Large intestine (tissue), 12 donors: ENCODE results near the gene ACCSL. TPM values are rescaled to one million over a fixed set of nuclear protein-coding genes. Genes with fewer than 3 reads are reported as not detected.

Experiments used
- DNase-seq, 2 donors: peaks; one replicate each; pipeline versions ENCODE4 v3.0.0 to v3.0.0-alpha.2; 2013
- H3K27ac ChIP-seq: one replicate; pipeline ENCODE4 v1.5.1; 2013; ENCODE audit warnings: low read length
- H3K27me3 ChIP-seq: 2 replicates; pipeline ENCODE4 v1.6.1; 2013; ENCODE audit warnings: low read length; ENCODE audit not compliant: control insufficient read depth, insufficient read depth
- H3K36me3 ChIP-seq: 2 replicates; pipeline ENCODE4 v1.6.1; 2013; ENCODE audit warnings: low read length; ENCODE audit not compliant: control insufficient read depth, insufficient read depth
- H3K4me1 ChIP-seq: one replicate; pipeline ENCODE4 v1.6.1; 2013; ENCODE audit warnings: low read length; ENCODE audit not compliant: control insufficient read depth, insufficient read depth
- H3K4me3 ChIP-seq: one replicate; pipeline ENCODE4 v1.5.1; 2013; ENCODE audit warnings: low read length
- H3K9me3 ChIP-seq: one replicate; pipeline ENCODE4 v1.6.1; 2013; ENCODE audit warnings: mild to moderate bottlenecking, low read depth, low read length, moderate library complexity; ENCODE audit not compliant: control insufficient read depth
- WGBS: methylation state at CpG from one replicate; pipeline ENCODE4 v1.1.5; 2013; ENCODE audit warnings: low lambda C conversion rate; ENCODE audit not compliant: insufficient coverage; 5-methylcytosine and 5-hydroxymethylcytosine counted together
- long read RNA-seq, 11 donors: transcript quantifications; one replicate each; lab custom pipeline, GENCODE V29; 2026
- polyA plus RNA-seq: library from polyadenylated mRNA; unstranded; fragments of 120-200 nt; gene quantifications from one replicate; pipeline ENCODE4 v1.2.1, GENCODE V29; 2013

Gene ACCSL
- polyA plus RNA-seq, result 0.03 TPM
- long read RNA-seq, donor 1, result 0 reads
- long read RNA-seq, donor 2, result 0 reads
- long read RNA-seq, donor 3, result 0 reads
- long read RNA-seq, donor 4, result 0 reads
- long read RNA-seq, donor 5, result 0 reads
- long read RNA-seq, donor 6, result 0 reads
- long read RNA-seq, donor 7, result 0 reads
- long read RNA-seq, donor 8, result 0 reads
- long read RNA-seq, donor 9, result 0 reads
- long read RNA-seq, donor 10, result 0 reads
- long read RNA-seq, donor 11, result 0 reads

DNA sequence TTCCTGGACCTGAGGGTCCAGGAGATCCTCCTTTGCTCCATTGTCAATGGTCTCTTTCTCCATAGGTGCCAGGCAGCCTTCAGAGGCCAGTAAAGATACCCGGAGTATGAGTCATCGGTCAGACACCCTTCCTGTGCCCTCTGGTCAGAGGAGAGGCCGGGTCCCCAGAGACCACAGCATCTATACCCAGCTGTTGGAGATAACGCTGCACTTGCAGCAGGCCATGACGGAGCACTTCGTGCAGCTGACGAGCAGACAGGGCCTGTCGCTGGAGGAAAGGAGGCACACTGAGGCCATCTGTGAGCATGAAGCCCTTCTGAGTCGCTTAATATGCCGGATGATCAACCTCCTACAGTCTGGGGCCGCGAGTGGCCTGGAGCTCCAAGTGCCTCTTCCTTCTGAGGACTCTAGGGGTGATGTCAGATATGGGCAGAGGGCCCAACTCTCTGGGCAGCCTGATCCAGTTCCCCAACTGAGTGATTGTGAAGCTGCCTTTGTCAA is at the start of gene ACCSL:
Gene ACCSL (plus strand): TSS at position 51 of the 501 bp plus-strand sequence. CDS start 56 bp downstream, at position 107.
- Histone ChIP-seq H3K9me3 (no peaks in the 10 kb centered on the region), H3K27me3 (peaks cover 3% of the 10 kb centered on the region), H3K27ac (no peak within 1 kb of the TSS), H3K36me3 (no peaks in the 10 kb centered on the region), H3K4me3 (no peak within 1 kb of the TSS), H3K4me1 (no peaks in the 10 kb centered on the region)
- no CpG with 5 or more reads among the region's 12 CpGs for WGBS
- no peak for DNase-seq

DNA sequence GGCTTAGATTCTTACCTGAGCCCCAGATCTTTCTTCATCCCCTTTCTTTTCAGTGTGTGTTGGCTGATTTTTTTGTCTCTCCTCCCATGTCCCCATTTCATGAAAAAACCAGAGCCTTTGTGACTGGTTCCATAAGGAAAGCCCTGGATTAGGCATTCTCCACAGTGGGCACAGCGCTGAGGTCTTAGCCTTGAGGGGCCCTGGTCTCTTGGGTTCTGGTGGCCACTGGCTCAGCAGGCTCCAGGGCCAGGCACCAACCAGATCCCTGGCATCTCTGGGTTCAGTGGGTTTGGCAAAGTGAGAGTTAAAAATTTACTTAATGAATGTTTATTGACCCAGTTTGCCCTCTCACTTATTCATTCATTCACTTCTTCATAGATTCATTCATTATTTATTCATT is 49.5 kb upstream of the ACCSL start:
- H3K4me3 ChIP-seq, result no peak overlapping the region
- no peaks in the 10 kb centered on the region for H3K9me3 ChIP-seq
- H3K4me1 ChIP-seq, result no peaks in the 10 kb centered on the region
- H3K36me3 ChIP-seq, result no peaks in the 10 kb centered on the region
- no CpG with 5 or more reads among the region's 1 CpG for WGBS
- no peak overlapping the region for H3K27ac ChIP-seq
- H3K27me3 ChIP-seq, result no peaks in the 10 kb centered on the region
- DNase-seq, result no peak

DNA sequence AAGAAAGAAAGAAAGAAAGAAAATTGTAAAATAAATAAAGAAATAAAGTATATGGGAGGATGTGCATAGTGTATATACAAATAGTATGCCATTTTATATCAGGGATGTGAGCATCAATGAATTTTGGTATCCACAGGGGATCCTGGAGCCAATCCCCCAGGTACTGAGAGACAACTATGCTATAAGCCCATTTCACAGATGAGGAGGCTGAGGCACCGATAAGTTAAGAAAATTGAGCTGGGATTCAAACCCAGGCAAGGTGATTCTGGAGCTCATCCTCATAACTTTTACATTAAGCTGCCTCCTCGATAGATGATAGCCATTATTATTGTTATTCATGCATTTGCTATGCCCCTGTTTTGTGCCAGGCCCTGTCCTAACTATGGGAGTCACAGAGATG is 47.0 kb upstream of the ACCSL start:
- H3K27me3 ChIP-seq, result no peaks in the 10 kb centered on the region
- no CpG with 5 or more reads among the region's 2 CpGs for WGBS

DNA sequence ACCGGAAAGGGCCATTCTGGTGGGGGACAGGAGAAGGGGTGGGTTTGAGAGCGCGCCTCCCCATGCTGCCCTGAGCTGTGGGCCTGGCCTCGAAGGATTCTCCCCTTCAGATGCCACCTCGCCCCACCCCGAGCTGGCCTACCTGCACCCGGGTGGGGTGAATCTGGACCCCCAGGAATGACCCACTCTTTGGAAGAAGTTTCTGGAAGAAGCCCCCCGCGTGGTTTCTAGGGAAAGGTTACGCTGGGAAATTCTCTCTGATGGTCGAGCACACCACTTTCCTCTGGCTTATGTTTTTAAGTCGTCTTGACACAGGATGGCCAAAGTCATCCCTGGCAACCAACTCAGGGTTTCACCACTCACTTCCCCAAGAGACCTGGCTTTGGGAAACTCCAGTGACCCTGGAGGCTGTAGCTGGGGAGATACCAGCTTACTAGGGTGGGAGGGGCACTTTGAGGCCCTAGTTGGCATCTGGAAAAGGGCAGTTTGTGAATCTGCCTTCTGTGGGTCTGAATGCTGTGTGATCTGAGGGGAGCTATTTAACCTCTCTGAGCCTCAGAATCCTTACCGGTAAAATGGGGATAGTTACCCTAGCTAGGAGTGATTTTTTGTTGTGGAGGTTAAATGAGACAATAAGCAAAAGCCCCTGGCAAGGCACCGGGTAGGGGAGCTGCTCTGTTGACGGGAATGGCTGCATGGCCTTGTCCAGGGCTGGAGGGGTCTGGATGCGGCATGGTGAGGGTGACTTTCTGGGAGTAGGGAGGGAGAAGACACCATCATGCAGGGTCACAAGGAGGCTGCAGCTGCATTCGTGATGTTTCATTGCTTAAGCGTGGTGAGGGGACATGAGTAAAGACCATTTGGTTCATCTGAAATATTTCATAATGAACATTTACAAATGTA is 45.3 kb upstream of the ACCSL start:
- H3K27ac ChIP-seq, result no peak overlapping the region
- WGBS, result 83% methylated on average over 2 of the region's 18 CpGs
- no peak for DNase-seq

More for the DNA sequence above, 47.0 kb upstream of the ACCSL start:
- H3K9me3 ChIP-seq, result no peaks in the 10 kb centered on the region
- no peaks in the 10 kb centered on the region for H3K36me3 ChIP-seq
- no peak for DNase-seq
- H3K4me3 ChIP-seq, result no peak overlapping the region
- H3K27ac ChIP-seq, result no peak overlapping the region
- H3K4me1 ChIP-seq, result no peaks in the 10 kb centered on the region

DNA sequence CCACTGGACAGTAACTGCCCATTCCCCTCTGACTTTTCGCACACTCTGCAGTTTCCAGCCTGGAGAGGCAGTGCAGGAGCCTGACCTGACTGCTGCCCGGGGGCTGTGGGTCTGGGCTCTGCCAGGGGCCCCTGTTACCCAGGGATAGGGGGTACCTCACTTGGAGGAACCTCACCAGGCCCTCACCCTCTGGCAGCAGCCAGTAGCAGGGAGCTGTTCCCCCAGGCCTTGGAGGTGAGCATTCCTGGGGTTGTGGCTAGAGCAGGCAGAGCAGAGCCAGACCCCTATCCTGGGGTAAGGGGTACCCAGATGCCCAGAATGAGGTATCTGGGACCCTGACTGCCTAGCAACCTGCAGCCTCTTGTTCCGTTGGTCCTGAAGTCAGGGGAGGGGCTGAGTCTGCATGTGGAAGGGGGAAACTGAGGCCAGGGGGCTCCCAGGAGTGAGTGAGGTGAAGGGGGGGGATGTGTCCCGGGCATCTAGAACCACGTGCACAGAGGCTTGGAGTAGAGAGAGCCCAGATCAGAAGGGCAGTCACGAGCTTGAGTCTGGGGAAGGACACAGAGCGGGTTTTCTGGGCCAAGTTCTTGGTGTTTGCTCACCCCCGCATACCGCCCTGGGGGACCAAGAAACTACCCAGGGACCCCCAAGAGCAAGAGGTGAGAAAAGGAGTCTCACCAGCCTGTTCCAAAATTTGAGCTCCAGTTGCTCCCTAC is 43.9 kb upstream of the ACCSL start:
- Histone ChIP-seq H3K9me3 (no peaks in the 10 kb centered on the region), H3K27ac (no peak overlapping the region), H3K4me1 (peaks cover 2% of the 10 kb centered on the region), H3K4me3 (no peak overlapping the region), H3K36me3 (no peaks in the 10 kb centered on the region), H3K27me3 (no peaks in the 10 kb centered on the region)
- WGBS, result no CpG with 5 or more reads among the region's 9 CpGs
- DNase-seq, result no peak

More for the DNA sequence above, 45.3 kb upstream of the ACCSL start:
- no peaks in the 10 kb centered on the region for H3K27me3 ChIP-seq
- no peaks in the 10 kb centered on the region for H3K9me3 ChIP-seq
- H3K4me1 ChIP-seq, result peaks cover 2% of the 10 kb centered on the region
- H3K36me3 ChIP-seq, result no peaks in the 10 kb centered on the region
- H3K4me3 ChIP-seq, result no peak overlapping the region

DNA sequence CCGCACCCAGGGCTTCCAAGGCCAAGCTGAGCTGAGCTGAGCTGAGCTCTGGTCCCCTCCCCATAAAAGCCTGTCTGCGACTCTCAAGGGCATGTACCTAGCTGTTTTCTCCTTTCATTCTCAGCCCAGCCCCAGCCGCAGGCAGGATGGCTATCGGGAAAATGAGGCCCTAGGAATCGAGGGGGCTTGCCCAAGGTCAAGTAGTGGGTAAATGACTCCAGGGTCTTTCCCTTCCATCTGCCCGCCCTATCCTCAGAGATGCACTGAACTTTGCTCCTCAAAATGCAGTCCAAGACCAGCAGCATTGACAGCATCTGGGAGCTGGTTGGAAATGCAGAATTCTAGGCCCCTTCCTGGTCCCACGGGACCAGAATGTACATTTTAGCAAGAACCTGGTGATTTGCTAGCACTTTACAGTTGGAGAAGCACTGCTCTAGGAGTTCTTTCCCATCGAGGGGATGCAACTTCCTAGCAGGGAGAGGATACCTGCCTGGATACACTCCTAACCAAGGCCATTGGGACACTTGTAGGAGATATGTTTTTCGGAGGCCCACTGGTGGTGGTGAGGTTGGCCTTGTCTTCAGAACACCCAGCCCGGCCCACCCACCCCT is 43.2 kb upstream of the ACCSL start:
- DNase-seq, result no peak

DNA sequence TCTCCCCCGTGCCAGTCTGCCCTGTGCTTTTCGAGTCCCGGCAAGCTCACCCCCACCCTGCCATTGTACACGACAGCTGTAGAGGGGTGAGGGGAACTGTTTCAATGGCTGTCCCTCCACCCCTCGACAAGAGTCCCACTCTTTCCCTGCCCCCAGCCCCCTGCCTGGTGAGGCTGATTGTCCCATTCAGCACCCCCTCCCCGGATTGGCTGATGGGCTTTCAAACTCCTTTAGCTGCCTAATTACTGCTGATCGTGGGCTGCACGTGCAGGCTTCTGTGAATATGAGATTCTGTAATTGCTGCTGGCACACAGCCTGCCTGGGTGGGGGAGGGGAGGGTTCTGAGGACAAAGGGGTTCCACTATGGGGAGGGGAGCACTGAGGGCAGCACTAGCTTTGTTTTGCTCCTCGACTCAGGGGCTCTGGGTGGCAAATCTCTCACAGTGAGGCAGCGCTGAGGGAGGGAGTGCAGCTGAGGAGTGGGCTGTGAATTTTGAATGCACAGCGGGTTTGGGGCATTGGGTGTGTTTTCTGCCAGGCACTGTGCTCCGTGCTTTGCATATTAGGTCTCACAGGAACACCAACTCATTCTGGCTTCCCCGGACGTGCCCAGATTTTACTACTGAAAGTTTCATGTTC is 42.6 kb upstream of the ACCSL start:
- peak in 1 of 2 donors; percentile 23 for DNase-seq
- Histone ChIP-seq H3K27ac (no peak overlapping the region), H3K36me3 (no peaks in the 10 kb centered on the region), H3K27me3 (no peaks in the 10 kb centered on the region), H3K9me3 (no peaks in the 10 kb centered on the region), H3K4me1 (peaks cover 2% of the 10 kb centered on the region), H3K4me3 (no peak overlapping the region)
- no CpG with 5 or more reads among the region's 14 CpGs for WGBS

More for the DNA sequence above, 43.2 kb upstream of the ACCSL start:
- H3K9me3 ChIP-seq, result no peaks in the 10 kb centered on the region
- H3K27me3 ChIP-seq, result no peaks in the 10 kb centered on the region
- no peak overlapping the region for H3K4me3 ChIP-seq
- no CpG with 5 or more reads among the region's 10 CpGs for WGBS
- H3K36me3 ChIP-seq, result no peaks in the 10 kb centered on the region
- H3K4me1 ChIP-seq, result peaks cover 2% of the 10 kb centered on the region
- H3K27ac ChIP-seq, result no peak overlapping the region

DNA sequence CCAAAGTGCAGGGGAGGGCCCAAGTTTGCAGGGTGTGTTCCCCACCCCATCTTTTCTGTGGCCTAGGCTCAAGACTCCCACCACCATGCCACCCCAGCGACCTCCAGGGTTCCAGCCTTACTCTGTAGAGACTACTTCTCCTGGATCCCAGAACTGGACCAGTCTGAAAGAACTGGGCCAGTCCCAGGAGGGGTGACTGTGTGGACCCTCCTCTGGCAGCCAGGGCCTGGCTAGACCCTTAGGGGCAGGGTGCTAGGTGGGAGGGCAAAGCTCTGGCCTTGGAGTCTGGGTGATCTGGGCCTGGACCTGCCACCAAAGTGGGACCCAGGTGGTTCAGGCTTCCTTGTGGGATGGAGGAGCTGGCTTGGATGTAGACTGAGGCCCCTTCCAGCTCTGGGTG is 41.8 kb upstream of the ACCSL start:
- Histone ChIP-seq H3K27ac (no peak overlapping the region), H3K36me3 (no peaks in the 10 kb centered on the region), H3K9me3 (no peaks in the 10 kb centered on the region), H3K27me3 (no peaks in the 10 kb centered on the region), H3K4me1 (peaks cover 2% of the 10 kb centered on the region), H3K4me3 (no peak overlapping the region)
- WGBS, result no CpG with 5 or more reads among the region's 1 CpG
- no peak for DNase-seq

DNA sequence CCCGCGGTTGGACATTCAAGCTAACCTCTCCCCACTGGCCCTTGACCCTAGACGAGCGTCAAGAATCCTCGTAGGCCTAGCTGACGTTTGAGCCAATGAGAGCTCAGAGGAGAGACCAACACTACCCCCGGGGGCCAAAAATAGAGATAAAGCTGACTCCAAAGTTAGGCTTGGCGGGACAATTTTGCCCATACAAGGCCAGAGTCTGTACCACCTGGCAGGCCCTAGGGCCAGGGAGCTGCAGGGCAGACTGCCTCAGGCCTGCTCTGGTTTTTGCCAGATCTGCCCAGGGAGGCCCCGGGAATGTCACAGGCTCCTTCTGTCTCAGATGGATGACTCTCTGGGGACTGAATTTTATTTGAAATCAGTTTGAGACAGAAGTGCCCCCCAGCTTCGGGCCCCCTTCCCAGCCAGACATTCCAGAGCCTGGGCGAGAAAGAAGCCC is 40.8 kb upstream of the ACCSL start:
- peaks cover 2% of the 10 kb centered on the region for H3K4me1 ChIP-seq
- H3K36me3 ChIP-seq, result no peaks in the 10 kb centered on the region
- no peak overlapping the region for H3K4me3 ChIP-seq
- H3K9me3 ChIP-seq, result no peaks in the 10 kb centered on the region
- 77% methylated on average over 2 of the region's 11 CpGs for WGBS
- no peak for DNase-seq
- no peaks in the 10 kb centered on the region for H3K27me3 ChIP-seq
- H3K27ac ChIP-seq, result no peak overlapping the region
